Measurements from ENCODE around the gene MACROD2. TPM values are rescaled to one million over a fixed set of nuclear protein-coding genes. Genes with fewer than 3 reads are reported as not detected.

The MACROD2 gene
- total RNA-seq, 1 experiment from 2014 or later = 0.12 TPM

DNA sequence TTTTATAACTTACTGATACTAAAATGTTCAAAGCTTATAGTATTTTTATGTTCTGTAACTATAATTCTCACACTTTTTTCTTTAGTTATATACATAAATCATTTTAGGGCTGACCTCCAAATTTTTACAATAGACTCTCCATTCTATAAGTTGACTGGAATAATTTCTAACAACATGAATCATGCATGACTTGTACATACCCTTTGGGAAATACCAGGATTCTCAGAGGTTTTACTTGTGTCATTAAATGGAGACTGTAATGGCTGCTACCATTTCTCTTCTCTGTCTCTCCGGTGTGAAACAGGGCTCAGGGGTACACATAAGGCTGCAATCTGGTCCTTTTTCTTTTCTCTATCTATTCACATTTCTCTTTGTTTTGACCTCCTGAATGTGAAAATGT lies 564.3 kb downstream of the MACROD2 start:
- Histone ChIP-seq H3K27me3 (no peaks in the 10 kb centered on the region), H3K4me1 (peaks cover 19% of the 10 kb centered on the region), H3K9me3 (replicated peaks) (peaks cover 5% of the 10 kb centered on the region; the same call in 1 of the 2 replicates), H3K4me3 (no peak overlapping the region), H3K36me3 (no peaks in the 10 kb centered on the region), H3K27ac (peak overlapping the region; percentile 29; the same call in 1 of the 2 replicates)
- DNase-seq = no peak

GRCh38 chr20:14561741-14562221 lies 566.5 kb downstream of the MACROD2 start:
- no peak for DNase-seq
- Histone ChIP-seq H3K4me3 (no peak overlapping the region), H3K4me1 (peaks cover 9% of the 10 kb centered on the region), H3K27me3 (no peaks in the 10 kb centered on the region), H3K9me3 (replicated peaks) (peaks cover 11% of the 10 kb centered on the region), H3K27ac (no peak overlapping the region), H3K36me3 (no peaks in the 10 kb centered on the region)

DNA sequence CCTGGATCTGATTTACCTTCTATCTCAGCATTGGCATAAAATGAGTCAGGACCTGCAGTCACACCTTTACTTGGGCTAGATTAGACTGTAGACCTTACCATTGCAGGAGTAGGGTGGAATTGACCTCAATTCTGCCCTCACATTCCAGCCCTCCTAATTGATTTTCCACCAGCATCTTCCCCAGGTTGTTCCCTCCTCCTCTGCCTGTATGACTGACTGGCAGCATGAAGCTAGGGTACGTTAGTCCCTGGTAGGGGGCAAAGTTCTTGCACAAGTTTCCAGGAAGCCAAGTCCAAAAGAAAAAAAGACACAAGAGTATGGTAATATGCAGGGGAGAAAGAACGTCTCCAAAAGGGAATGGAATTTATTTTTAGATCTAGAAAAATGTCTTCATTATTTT lies 567.7 kb downstream of the MACROD2 start:
- Histone ChIP-seq H3K27ac (no peak overlapping the region), H3K36me3 (no peaks in the 10 kb centered on the region), H3K27me3 (no peaks in the 10 kb centered on the region), H3K9me3 (replicated peaks) (peaks cover 11% of the 10 kb centered on the region), H3K4me1 (peaks cover 16% of the 10 kb centered on the region), H3K4me3 (no peak overlapping the region)
- DNase-seq = no peak

- H3K9me3 ChIP-seq (replicated peaks) = peaks cover 11% of the 10 kb centered on the region
- H3K27ac ChIP-seq = no peak overlapping the region
- DNase-seq = peak in 1 of 2 experiments; percentile 49
- H3K36me3 ChIP-seq = no peaks in the 10 kb centered on the region
- H3K4me1 ChIP-seq = peaks cover 31% of the 10 kb centered on the region
- no peaks in the 10 kb centered on the region for H3K27me3 ChIP-seq
- H3K4me3 ChIP-seq = no peak overlapping the region
These were observed 571.2 kb downstream of the MACROD2 start for GRCh38 chr20:14566505-14566904.

GRCh38 chr20:14568225-14568624 lies 572.9 kb downstream of the MACROD2 start:
- H3K27me3 ChIP-seq = no peaks in the 10 kb centered on the region
- H3K36me3 ChIP-seq = no peaks in the 10 kb centered on the region
- peaks cover 31% of the 10 kb centered on the region for H3K4me1 ChIP-seq
- DNase-seq = peak in 1 of 2 experiments; percentile 55
- H3K27ac ChIP-seq = peak overlapping the region; percentile 61
- H3K4me3 ChIP-seq = no peak overlapping the region
- H3K9me3 ChIP-seq (replicated peaks) = peaks cover 11% of the 10 kb centered on the region

- DNase-seq = peak in 1 of 2 experiments; percentile 54
- Histone ChIP-seq H3K27ac (peak overlapping the region; percentile 61), H3K9me3 (replicated peaks) (peaks cover 9% of the 10 kb centered on the region), H3K4me1 (peaks cover 31% of the 10 kb centered on the region), H3K4me3 (no peak overlapping the region), H3K36me3 (no peaks in the 10 kb centered on the region), H3K27me3 (no peaks in the 10 kb centered on the region)
These were observed 573.4 kb downstream of the MACROD2 start for GRCh38 chr20:14568701-14569100.

DNA sequence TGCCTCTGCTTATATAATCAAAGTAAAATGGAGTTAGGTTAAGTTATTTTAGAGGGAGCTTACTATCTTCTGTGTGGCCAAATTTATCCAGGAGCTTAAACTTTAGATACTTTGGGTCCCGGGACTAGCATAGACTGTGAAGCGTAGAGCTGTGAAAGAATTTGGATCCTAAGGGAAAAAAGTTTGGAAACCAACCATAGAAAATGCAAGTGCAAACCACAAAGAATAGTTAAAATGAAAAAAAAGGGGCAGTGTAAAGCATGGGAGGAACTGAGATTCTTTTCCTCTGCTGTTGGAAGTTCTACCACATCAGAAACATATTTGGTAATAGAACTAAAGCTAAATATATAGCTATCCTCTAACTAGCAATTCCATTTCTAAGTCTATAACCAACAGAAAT lies 574.3 kb downstream of the MACROD2 start:
- Histone ChIP-seq H3K36me3 (no peaks in the 10 kb centered on the region), H3K4me1 (peaks cover 31% of the 10 kb centered on the region), H3K27ac (no peak overlapping the region), H3K4me3 (no peak overlapping the region), H3K27me3 (no peaks in the 10 kb centered on the region), H3K9me3 (replicated peaks) (peaks cover 6% of the 10 kb centered on the region)
- DNase-seq = peak in 1 of 2 experiments; percentile 17

GRCh38 chr20:14570811-14571210 lies 575.5 kb downstream of the MACROD2 start:
- H3K27me3 ChIP-seq = no peaks in the 10 kb centered on the region
- no peak overlapping the region for H3K4me3 ChIP-seq
- no peak for DNase-seq
- H3K27ac ChIP-seq = no peak overlapping the region
- H3K4me1 ChIP-seq = peaks cover 31% of the 10 kb centered on the region
- H3K36me3 ChIP-seq = no peaks in the 10 kb centered on the region
- peaks cover 6% of the 10 kb centered on the region for H3K9me3 ChIP-seq (replicated peaks)

DNA sequence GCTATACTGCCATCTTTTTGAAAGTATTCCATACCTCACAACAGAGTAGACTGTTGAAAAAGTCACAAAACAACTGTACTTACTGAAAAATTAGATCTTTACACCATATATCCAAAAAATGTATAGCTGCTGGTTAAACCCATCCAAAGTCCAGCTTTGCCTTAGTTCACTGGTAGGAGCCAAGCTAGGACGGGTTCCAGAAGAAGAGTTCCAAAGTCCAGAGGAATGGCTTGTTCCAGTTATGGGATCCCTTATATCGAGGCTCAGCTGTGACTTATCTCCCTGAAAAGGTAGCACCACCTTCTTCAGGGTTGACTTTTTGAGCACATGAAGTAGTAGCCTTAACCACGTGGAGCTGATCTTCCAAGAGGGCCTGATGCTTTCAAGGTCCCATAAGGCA lies 578.4 kb downstream of the MACROD2 start:
- H3K9me3 ChIP-seq (replicated peaks) = no peaks in the 10 kb centered on the region

DNA sequence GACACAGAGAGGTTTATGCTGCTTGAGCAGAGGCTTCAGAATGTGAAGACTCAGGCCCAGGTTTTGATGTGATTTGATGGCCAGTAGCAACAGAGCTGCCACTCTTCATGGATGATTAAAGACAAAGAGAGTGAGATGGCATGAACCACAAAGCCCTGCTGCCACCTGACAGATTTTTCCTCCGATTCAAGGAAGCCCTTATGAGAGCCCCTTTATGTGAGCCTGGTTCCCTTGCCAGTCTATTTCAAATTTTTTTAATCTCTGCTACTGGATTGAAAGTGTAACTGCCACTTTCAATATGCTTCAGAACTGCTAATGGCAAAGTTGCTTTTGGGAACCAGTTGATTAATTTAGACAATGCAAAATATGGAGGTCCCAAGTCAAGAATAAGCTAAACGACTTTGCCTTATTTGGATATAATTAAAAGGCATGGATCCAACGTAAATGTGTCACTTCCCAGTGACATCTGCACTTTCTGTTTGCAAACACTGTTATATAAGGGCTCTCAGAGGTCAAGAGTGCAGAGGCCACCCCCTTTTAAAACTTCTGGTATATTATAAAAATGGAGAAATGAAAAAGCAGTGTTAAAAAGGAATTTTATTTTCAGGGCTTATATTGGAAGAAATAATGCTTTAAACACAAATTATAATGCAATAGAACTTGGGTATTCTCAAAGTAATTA lies 581.0 kb downstream of the MACROD2 start:
- H3K4me3 ChIP-seq = no peak overlapping the region
- no peaks in the 10 kb centered on the region for H3K36me3 ChIP-seq
- no peaks in the 10 kb centered on the region for H3K27me3 ChIP-seq
- no peak for DNase-seq
- no peaks in the 10 kb centered on the region for H3K9me3 ChIP-seq (replicated peaks)
- H3K4me1 ChIP-seq = peaks cover 4% of the 10 kb centered on the region; the same call in 1 of the 2 replicates
- H3K27ac ChIP-seq = no peak overlapping the region

More for the DNA sequence above, 578.4 kb downstream of the MACROD2 start:
- Histone ChIP-seq H3K27me3 (no peaks in the 10 kb centered on the region), H3K4me3 (no peak overlapping the region), H3K36me3 (no peaks in the 10 kb centered on the region), H3K27ac (no peak overlapping the region), H3K4me1 (peaks cover 15% of the 10 kb centered on the region)
- DNase-seq = no peak

DNA sequence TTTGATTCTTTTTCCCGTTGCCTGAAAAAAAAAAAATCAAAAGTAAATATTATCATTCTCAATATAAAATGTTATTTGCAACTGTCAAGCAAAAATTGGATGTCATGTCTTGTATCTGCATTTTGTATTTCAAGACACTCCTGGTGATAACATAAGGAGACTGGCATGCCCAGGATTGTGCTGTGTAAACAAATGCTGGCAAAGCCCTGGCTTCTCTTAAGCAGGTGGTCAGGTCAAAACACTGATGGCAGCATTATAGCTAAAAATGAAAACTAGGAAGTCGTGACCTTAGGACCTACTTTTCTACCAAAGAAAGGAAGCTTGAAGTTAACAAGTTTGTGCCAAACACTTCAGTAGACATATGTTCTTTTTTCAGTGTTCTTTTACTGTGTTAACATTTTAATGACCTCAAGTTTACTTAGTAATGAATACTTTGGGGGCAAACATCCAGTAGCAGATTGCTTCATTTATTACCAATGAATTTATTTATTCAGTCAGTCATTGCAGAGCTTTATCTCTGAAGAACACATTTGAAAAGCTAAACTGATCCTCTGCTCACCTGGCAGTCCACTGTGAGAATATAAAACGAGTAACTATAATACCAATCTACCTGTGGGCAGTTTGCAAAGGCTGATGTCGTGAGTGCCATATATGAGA lies 585.2 kb downstream of the MACROD2 start:
- H3K27me3 ChIP-seq = no peaks in the 10 kb centered on the region
- no peak overlapping the region for H3K4me3 ChIP-seq
- H3K9me3 ChIP-seq (replicated peaks) = no peaks in the 10 kb centered on the region
- peaks cover 18% of the 10 kb centered on the region for H3K4me1 ChIP-seq
- no peak overlapping the region for H3K27ac ChIP-seq
- H3K36me3 ChIP-seq = no peaks in the 10 kb centered on the region
- DNase-seq = no peak

GRCh38 chr20:14581731-14582130 lies 586.4 kb downstream of the MACROD2 start:
- Histone ChIP-seq H3K27ac (no peak overlapping the region), H3K27me3 (no peaks in the 10 kb centered on the region), H3K4me3 (no peak overlapping the region), H3K36me3 (no peaks in the 10 kb centered on the region), H3K9me3 (replicated peaks) (no peaks in the 10 kb centered on the region), H3K4me1 (peaks cover 18% of the 10 kb centered on the region)
- no peak for DNase-seq

- no peaks in the 10 kb centered on the region for H3K27me3 ChIP-seq
- peaks cover 18% of the 10 kb centered on the region for H3K4me1 ChIP-seq
- H3K9me3 ChIP-seq (replicated peaks) = no peaks in the 10 kb centered on the region
- DNase-seq = peak in 1 of 2 experiments; percentile 37
- H3K36me3 ChIP-seq = no peaks in the 10 kb centered on the region
- H3K4me3 ChIP-seq = no peak overlapping the region
- no peak overlapping the region for H3K27ac ChIP-seq
These were observed 587.5 kb downstream of the MACROD2 start for GRCh38 chr20:14582855-14583254.

DNA sequence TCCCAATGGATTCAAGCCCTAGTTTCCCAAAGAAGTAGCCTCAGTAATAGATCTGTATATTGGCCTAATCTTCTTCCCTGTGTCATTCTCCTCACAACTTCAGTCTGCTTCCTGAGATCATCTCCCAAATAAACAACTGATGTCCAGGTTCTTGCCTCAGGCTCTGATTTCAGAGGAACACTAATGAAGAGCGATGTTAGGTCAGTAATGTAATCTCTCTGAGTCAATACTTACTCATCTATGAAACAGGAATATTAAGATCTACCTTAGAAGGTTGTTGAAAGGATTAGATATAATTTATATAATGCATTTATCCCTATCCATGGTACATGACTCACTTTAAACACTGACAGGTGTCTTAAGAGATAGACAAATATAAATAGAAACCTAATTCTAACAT lies 588.1 kb downstream of the MACROD2 start:
- no peak overlapping the region for H3K4me3 ChIP-seq
- no peaks in the 10 kb centered on the region for H3K27me3 ChIP-seq
- no peak overlapping the region for H3K27ac ChIP-seq
- peaks cover 18% of the 10 kb centered on the region for H3K4me1 ChIP-seq
- no peaks in the 10 kb centered on the region for H3K9me3 ChIP-seq (replicated peaks)
- H3K36me3 ChIP-seq = no peaks in the 10 kb centered on the region
- peak in 1 of 2 experiments; percentile 35 for DNase-seq

DNA sequence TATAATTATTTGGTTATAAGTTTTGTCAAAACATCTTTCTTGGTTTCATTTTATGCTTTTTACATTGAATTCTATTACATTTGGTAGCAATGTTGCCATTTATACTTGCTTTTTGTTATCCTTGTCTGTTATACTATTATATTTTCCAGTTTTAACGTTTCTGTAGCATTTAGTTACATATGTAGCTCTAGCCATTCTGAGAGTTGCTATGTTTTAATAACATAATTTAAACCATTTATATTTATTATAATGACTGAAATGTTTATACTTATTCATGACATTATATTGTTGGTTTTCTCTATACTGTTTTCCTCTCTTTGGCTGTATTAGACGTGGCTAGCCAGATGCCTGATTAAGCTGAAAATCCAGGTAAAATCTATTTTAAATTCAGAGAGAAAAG lies 594.1 kb downstream of the MACROD2 start:
- DNase-seq = no peak
- no peaks in the 10 kb centered on the region for H3K36me3 ChIP-seq
- H3K27me3 ChIP-seq = no peaks in the 10 kb centered on the region
- no peak overlapping the region for H3K27ac ChIP-seq
- no peaks in the 10 kb centered on the region for H3K4me1 ChIP-seq
- no peaks in the 10 kb centered on the region for H3K9me3 ChIP-seq (replicated peaks)
- H3K4me3 ChIP-seq = no peak overlapping the region
